Lung microvascular endothelial cell (primary cell): ENCODE data around the gene B3GAT3. TPM values are rescaled to one million over a fixed set of nuclear protein-coding genes. Genes with fewer than 3 reads are reported as not detected.
"Not testable (repeated sequence)": the region's sequence is repeated elsewhere in the genome, so short reads cannot be mapped to it uniquely, and the experiment has no call there.

ENCODE experiments used
- DNase-seq, 2 donors: peaks; one replicate each; pipeline versions ENCODE4 v3.0.0 to v3.0.0-alpha.2; 2010; ENCODE audit warnings: low read depth in 2 of 2
- total RNA-seq: library from RNA; depleted of rRNA; stranded (reverse); fragments of >200 nt; gene quantifications from 2 replicates; pipeline ENCODE4 v1.2.1, GENCODE V29; 2014

The B3GAT3 gene
- total RNA-seq, 1 donor from 2014 or later = 15.1 TPM

DNA sequence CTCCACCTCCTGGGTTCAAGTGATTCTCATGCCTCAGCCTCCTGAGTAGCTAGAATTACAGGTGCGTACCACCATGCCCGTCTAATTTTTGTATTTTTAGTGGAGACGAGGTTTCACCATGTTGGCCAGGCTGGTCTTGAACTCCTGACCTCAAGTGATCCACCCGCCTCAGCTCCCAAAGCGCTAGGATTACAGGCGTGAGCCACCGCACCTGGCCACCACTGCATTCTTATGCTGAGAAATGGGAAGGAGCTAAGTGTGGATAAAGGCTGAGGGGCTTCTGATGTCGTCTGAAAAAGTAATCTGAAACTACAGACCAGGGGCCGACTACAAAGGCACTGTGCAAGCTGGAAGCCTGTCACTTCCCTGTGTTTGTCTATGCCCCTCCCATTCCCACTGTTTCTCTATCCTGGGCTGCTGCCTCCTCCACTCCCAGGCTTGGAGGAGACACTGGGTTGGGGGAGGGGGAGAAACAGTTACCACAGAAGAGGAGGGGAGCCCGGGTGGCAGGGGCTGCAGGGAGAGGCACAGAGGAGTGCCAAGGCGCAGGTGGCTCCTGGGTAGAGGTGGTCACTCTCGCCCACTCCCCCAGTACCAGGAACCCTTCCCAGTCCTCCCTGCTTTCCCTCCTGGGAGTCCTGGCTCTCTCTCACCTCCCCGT is 17.2 kb downstream of the B3GAT3 start:
- DNase-seq = peak in 1 of 2 donors; percentile 35

DNA sequence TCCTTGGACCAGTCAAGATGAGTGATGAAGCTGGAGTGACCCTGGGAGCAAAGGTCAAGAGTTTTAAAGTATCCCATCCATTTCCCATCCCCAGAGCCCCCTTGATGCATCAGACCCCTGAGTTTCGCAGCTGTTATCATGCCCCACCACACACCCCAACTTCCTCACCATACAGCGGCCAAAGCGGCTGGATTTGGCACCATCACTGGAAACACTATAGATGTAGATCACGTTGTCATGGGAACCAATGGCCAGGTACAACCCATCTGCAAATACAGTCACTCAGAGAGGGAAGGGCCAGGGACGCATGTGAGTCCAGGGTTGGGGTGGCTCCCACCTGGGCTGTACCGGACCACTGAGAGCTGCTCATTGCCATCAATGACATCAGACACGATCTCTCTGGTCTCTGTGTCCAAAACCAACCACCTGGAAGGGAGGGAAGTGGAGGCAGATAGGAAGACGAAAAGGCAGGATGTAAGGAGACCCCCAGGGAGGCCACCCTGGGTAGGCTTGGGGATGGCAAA is 17.9 kb downstream of the B3GAT3 start:
- peak in 1 of 2 donors; percentile 71 for DNase-seq

DNA sequence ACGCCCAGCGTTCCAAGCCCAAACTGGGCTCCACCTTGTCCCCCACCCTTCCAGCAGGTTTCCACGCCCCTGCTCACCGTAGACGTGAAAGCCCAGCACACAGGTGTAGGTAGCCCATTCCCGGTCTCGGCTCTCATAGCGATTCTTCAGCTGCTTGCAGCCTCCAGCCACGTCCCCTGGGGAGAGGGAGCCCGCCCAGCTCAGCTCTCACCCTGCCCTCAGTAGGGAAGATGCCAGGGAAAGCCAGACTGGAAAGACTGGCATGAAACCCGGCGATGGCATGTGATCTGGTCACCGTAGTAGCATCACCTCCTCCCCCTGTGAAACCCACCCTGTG is 18.7 kb downstream of the B3GAT3 start:
- no peak for DNase-seq

DNA sequence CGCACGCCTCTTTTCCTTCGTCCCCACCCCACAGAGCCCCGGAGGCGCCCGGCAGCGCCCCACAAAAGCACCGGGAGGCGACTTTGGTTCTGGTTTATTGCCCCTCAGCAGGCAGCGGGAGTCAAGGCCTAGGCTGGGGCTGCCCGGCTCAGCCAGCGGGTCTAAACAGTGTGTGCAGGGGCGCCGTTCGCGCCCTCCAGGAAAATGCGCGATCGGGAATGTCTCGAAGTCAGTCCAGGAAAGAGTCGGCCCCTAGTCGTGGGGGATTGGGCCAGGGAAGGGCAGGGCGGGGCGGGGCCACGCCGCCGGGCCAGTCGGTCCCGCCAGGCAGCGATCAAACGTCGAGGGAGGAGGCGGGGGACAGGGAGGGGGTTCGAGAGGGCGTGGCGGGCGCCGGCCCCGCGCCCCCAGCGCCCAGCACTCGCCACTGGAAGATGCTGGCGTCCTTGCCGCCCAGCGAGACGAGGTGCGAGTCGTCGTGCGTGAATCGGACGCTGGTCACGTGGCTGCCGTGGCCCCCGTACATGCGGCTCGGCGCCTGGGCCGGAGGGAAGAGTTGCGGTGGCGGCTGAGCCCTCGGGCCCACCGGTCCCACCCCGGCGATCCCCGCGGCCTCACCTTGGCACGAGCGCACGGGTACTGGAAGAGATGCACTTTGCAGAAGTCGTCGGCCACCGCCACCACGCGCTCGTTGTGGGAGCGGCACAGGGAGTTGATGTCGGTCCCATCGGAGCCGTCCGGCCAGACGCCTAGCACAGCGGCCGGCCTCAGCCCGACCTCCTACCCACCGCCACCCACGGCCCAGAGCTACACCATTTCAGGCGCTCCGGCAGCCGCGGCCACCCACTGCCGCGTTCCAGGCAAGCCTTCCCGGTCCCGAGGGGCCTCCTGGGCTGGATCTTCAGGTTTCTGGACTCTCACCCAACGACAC is 19.4 kb downstream of the B3GAT3 start:
- DNase-seq = peak; percentile 65 to 69

DNA sequence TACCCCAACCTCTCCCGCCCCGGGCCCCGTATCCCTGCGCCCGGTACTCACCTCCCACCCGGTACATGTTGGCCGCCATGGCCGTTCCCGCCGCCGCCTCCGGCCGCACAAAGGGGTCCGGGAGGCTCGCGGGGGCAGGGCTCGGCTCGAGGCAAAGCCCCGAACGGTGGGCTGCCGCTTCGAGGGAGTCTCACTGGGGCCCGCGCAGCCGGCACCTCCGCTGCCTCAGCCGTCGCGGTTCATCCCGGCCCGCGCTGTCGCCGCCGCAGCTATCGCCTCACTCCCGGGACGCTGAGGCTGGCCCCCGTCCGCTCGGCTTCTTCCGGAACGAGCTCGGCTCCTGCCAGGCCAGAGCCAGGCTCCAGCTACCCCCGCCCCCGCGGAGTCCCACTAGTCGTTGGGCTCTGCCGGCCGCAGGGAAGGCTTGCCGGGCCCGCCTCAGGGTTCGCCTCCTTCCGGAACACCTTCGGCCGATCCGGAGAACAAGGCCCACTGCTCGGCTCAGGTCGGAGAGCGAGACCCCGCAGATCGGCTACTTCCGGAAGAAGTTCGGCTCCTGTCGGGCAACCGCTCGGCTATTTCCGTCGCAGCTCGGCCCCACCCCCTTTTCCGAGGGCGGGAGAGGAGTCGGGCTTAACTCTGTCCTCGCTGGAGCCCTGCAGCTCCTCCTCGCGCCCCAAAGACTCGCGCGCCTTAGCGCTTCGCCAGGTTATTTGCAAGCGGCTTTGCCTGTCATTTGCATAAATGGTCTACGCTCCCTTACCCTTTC is 20.2 kb downstream of the B3GAT3 start, which contains the start of gene MTA2:
MTA2 (minus strand) TSS at position 494 of the 769 bp plus-strand sequence; CDS start at position 79, 415 bp downstream.
- peak; percentile 98 for DNase-seq

DNA sequence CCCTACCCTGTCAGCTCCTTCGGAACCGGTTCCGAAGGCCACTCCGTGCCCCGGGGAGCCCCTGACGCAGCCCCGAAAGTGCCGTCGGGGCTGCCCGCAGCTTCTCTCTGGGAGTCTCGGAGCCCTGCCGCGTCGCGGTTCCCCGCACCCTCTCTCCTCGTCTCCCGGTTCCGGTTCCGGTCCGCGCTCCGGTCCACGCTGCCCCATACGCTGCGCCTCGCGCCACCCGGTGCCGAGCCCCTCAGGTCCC is 20.7 kb downstream of the B3GAT3 start:
- DNase-seq = peak; percentile 49 to 53

DNA sequence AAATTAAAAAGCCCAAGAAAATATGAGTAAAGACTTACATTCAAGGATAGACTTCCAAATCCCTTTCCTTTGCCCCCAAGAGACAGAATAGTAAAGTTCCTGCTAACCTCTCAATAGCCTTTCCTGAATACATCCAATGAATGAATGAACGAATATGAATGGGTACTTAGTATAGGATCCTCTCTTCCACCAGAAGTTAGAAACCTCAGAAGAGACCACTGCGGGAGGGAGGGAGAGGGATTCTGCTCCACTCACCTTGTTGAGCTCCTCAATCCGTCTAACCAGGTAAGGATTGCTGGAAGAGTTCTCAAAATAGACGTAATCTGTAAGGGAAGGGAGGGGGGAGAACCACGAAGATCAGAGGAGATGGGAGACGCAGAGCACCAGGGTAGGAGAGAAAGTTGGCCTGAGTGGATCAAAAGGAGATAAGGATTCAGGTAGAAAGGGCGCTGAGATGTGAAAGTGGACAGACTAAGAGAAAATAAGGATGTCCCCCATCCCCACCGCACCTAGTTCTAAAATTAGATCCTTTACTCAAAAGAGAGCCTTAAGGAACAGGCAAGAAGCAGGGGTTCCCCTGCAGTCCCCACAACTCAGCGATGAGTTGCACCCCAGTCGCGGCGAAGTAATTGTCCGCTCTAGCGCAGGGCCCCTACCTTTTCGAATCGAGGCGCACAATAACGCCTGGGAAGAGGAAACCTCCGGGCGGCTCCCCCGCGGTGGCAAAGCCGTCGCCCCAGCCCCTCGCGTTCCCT is 21.2 kb downstream of the B3GAT3 start:
- no peak for DNase-seq

DNA sequence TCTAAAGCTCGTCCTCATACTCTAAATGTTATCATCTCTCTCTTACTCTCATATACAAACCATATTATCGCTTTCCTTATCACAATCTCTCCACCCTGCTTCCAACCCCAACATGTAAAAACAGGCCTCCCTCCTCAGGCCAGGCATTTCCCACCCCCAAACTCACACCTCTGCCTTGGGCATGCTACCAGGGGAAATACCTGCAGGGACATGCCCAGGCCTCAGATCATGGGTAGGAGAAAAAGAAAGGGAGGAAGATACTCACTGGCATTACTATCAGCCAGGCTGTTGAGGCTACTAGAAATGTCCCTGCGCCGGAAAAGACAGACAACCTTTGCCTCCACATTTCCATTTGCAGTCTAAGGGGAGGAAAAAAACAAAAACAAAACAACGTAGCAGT is 21.9 kb downstream of the B3GAT3 start:
- DNase-seq = peak in 1 of 2 donors; percentile 29

DNA sequence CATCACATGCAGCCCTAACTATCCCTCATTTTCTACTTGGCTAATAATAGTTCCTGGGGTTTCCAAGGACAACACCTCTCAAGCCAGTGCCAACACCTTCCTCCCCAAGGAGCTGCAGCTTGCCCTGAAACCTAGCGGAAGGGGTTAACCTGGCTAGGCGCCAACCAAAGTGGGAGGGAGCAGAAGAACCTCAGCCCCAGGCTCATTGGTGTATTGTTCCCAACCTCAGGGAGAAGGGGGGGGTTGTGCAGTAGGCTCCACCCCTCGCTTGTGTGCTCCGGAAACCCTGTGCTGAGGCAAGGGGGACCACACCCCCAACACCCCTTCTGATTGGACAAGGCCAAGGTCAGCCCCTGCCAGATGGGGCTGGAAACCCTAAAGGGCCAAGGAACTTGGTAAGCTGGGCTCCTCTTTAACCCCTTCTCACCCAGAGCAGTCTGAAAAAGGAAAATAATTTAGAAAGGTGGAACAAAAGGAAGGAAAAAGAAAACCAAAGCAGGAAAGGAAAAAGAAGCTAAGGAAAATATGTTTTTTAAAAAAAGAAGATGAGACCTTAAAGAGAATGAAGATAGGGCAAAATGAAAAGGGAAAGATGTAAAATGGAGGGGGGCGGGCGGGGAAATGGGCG is 22.6 kb downstream of the B3GAT3 start:
- DNase-seq = peak; percentile 95 to 99

DNA sequence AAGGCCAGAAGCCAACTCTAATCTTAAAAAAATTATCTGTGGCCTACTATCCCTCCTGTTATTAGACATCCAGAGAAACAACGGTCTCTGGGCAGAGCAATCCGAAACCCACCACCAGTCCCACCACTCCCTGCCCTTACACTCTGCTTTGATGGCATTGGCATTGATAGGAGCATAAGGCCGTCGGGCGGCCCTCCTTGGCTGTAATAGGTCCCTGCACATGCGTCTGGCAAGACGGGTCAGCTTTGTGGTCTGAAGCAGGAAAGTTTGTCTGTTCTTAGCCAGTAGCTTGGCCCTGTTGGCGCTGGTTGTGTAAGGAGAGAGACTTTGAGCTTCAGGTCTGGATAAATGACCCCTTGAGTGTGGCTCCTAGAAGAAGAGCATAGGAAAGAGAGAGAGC is 26.7 kb downstream of the B3GAT3 start:
- DNase-seq = no peak

DNA sequence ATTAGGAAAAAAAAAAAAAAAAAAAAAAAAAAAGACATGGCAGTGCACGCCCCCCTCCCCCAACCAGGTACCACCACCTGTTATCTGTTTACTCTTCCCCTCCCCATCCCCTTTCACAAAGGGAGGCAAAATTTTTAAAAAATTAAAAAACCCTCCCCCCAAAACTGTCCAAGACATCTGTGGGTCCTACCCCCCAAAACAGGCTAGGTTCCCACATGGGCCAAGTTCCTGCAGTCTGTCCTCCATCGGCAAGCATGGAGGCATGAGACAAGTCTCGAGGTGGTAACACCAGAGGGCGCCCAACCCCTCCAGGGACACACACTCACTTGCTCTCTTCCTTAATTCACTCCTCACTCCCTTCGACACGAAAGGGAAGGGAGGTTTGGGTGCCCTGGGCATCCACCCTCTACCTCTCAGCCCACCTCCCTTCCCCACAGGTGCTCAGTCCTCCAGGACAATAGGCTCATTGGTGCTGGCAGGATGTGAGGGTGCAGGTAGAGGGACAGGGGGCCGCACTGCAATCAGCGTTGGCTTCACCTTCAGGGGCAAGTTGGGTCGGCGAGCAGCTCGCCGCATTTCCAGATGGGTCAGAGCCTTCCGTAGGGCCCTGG is 28.2 kb downstream of the B3GAT3 start:
- DNase-seq = peak; percentile 73 to 80

DNA sequence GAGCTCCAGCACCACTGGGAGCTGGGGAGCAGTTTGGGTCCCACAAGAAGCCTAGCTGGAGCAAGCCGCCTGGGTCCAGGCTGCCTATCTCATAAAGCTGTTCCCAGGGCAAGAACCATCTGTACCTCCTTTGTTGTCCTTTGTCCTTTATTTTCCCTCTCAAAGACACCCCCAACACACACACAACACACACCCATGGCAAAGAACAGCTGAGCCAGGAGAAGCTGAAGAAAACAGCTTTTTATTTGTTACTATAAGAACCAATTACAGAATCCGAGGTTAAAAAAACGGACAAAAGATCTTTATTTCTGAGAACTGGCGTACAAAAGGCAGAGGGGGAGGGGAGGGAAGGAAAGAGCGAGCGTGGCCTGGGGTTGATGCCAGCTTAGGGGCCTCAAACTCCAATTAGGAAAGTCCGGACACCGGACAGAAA is 28.8 kb downstream of the B3GAT3 start:
- DNase-seq = no peak

DNA sequence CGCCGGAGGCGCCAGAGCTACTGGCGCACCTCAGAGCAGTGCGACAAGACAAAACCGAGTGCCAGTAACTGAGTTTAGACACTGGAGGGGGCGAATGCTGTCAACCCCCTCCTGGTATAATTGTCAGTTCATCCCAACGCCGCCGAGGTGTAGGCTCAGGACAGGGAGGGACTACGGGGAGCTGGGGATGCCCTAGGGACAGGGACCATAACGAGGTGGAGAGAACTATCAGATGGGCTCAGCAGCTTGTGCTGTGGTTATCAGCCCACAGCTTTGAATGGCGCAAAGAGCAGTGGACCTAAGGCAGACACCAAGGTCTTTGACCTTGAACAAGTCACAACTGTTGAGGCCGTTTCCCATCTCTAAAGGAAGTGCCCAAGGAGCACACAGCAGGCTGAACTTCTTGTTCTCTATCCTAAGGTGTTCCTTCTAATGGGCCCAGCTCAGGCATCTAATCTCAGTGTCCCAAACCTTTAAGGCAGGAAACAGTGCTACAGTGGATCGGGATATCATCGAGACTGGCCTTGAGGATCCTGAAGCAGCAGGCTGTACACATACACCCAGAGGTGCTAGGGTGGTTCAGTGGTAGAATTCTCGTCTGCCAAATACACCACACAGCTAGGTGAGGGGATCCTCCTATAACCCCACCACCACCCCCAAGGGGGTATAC is 29.5 kb downstream of the B3GAT3 start:
- no peak for DNase-seq

DNA sequence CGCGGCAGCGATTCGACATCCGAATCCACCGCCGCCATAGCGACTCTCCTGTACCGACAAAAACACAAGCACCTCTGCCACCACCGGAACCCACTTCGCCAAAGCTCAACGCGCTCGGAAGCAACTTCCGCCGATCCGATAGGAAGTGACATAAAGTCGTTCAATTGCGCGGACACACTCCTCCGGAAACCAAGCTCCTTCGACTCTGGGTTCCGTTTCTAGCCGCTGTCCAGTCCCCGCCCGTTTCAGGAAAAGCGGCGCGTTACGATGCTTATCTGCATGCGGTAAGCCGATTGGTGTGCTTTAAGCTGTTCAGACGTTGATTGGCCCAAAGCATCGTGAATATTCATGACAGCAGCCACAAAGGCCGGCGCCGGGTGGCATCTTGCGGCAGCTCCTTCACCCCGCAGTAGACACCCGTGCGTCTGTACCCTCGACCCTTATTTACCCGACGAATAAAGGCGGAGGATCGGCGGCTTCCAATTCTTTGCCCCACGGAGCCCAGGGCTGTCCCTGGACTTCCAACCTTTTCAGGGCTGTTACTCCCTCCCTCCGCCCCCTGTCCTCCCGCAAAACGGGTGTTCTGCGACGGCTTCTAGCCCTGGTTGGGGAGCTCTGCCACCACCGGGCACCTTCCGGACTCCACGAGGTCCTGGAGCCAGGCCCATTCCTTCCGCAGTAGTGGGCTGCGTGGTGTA is 30.2 kb downstream of the B3GAT3 start, which contains the start of gene TUT1:
TUT1 (minus strand) TSS at position 76 of the 698 bp plus-strand sequence; CDS start at position 38, 38 bp downstream.
- DNase-seq = peak; percentile 99 to 100

DNA sequence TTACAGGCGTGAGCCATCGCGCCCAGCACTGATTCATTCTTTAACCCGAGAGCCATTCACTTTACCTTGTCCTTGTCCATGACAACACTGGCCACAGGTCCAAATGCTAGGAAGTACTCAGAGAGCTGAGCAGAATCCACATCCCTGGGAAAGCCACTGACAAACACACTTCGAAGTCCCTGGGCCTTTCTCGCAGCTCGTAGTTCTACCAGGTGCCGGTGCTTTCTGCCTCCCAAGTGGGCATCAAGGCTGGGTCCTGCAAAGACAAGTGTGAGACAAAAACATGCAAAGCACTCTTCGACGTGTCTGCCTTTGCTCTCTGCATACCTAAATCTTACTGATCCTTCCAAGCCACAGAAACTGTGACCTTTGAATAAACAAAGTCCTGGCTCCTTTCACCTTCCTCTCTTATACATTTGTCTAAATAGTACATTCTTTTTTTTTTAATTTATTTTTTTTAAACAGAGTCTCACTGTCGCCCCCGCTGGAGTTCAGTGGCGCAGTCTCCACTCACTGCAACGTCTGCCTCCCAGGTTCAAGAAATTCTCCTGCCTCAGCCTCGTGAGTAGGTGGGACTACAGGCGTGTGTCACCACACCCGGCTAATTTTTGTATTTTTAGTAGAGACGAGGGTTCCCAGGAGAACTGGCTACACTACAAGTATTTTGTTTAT is 32.7 kb downstream of the B3GAT3 start:
- DNase-seq = peak; percentile 45 to 58

DNA sequence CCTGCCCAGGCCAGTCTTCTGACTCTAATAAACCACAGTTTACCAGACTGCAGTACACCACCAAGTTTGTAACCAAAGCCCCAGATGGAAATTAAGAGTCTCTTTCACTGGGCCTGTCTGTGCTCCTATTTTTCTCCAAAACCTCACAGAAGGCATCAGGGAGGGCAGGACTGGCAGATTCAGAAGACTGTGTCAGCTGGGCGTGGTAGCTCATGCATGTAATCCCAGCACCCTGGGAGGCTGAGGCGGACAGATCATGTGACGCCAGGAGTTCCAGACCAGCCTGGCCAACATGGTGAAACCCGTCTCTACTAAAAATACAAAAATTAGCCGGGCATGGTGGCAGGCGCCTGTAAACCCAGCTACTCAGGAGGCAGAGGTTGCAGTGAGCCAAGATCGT is 36.4 kb downstream of the B3GAT3 start:
- DNase-seq = not testable (repeated sequence)

DNA sequence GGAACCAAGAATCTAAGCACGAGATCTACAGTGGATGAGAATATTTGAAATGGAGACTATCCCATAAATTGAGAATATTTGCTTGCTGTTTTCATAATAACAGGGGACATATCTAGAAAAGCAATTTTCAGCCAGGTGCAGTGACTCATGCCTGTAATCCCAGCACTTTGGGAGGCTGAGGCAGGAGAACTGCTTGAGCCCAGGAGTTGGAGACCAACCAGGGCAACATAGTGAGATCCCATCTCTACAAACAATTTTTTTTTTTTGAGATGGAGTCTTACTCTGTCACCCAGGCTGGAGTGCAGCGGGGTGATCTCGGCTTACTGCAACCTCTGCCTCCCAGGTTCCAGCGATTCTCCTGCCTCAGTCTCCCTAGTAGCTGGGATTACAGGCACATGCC is 40.1 kb downstream of the B3GAT3 start:
- DNase-seq = not testable (repeated sequence)

DNA sequence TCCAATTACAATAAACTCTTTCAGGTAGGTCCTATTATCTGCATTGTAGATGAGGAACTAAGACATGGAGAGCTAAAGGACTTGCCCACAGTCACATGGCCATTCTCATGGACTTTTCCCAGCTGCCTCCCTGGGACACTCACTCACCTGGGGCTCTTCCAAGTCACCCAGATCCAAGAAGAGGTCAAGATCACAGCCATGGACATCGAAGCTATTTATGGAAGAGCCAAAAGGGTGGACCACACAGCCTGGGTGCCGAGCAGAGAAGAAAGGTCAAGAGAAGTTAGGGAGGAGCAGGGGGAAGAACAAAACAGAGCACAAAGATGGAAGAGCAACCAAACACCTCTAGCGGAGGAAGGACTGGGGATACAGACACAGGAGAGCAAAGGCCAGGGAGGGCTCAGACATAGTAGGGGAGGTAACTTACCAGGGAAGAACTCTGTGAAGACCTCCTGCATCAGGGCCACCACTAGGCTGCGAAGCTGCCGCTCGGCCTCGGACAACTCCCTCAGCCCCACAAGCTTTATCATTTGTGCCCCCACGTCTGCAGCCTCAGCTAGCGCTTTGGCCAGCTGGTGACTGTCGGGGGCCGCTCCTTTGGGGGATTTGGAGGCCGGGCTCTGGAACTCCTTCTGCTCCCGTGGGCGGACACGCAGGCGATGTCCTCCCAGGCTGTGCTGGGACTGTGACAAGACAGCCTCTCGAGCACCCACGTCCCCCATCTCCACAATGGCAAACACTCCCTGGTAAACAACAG is 40.6 kb downstream of the B3GAT3 start:
- no peak for DNase-seq
